SU-DHL-6 (cell line): ENCODE data around the gene MBD5.

ENCODE experiments used
- H2AFZ ChIP-seq: fragments of 200-600 bp; sonication (generic); 2 replicates; pipeline ENCODE4 v1.6.1; 2014; ENCODE audit warnings: low read depth, mild to moderate bottlenecking, moderate library complexity, mixed read lengths, antibody characterized with exemption, low read length; ENCODE audit not compliant: severe bottlenecking
- H3F3A ChIP-seq: fragments of 200-600 bp; shearing (Covaris generic); 2 replicates; pipeline ENCODE4 v1.6.0; 2016; ENCODE audit warnings: antibody characterized with exemption, mild to moderate bottlenecking; ENCODE audit not compliant: insufficient read depth
- H3K27ac ChIP-seq: fragments of 200-600 bp; sonication (generic); 2 replicates; pipeline ENCODE4 v1.5.1; 2016; ENCODE audit warnings: low read depth, mild to moderate bottlenecking, low read length, moderate library complexity, mixed read lengths
- H3K27me3 ChIP-seq: fragments of 200-600 bp; sonication (generic), shearing (Covaris generic); 2 replicates; pipeline ENCODE4 v1.6.0; 2014; ENCODE audit warnings: mild to moderate bottlenecking, low read length
- H3K36me3 ChIP-seq: fragments of 200-600 bp; sonication (generic); 2 replicates; pipeline ENCODE4 v1.6.1; 2014; ENCODE audit warnings: mild to moderate bottlenecking, low read length, mixed read lengths
- H3K4me2 ChIP-seq: fragments of 300-600, 200-600 bp; shearing (Covaris generic), sonication (generic); 2 replicates; pipeline ENCODE4 v1.6.0; 2014; ENCODE audit warnings: low read length, low read depth, mild to moderate bottlenecking; ENCODE audit not compliant: poor library complexity, severe bottlenecking
- H3K4me3 ChIP-seq: fragments of 200-600 bp; sonication (generic); 2 replicates; pipeline ENCODE4 v1.5.1; 2014; ENCODE audit warnings: antibody characterized with exemption, low read length, mild to moderate bottlenecking, mixed read lengths; ENCODE audit not compliant: insufficient read depth, poor library complexity, severe bottlenecking
- H3K79me2 ChIP-seq: fragments of 200-600 bp; sonication (generic); 2 replicates; pipeline ENCODE4 v1.6.1; 2014; ENCODE audit warnings: mild to moderate bottlenecking, low read length, moderate library complexity; ENCODE audit not compliant: insufficient read depth
- H3K9ac ChIP-seq: fragments of 200-600 bp; sonication (generic); 2 replicates; pipeline ENCODE4 v1.7.0; 2014; ENCODE audit warnings: mild to moderate bottlenecking, low read length
- H3K9me2 ChIP-seq: fragments of 200-600 bp; sonication (generic); replicated peaks from 2 replicates; pipeline ENCODE4 v1.6.1; 2014; ENCODE audit warnings: low read length; ENCODE audit not compliant: insufficient read depth
- H3K9me3 ChIP-seq: fragments of 200-600 bp; sonication (generic); 2 replicates; pipeline ENCODE4 v1.6.1; 2014; ENCODE audit warnings: low read length, mixed read lengths; ENCODE audit not compliant: insufficient read depth
- H4K20me1 ChIP-seq: fragments of 200-600 bp; sonication (generic); 2 replicates; pipeline ENCODE4 v1.6.1; 2014; ENCODE audit warnings: low read depth, mild to moderate bottlenecking, antibody characterized with exemption, low read length, moderate library complexity, mixed read lengths
- CTCF ChIP-seq: fragments of 200-600 bp; sonication (generic); IDR thresholded peaks from one replicate; pipeline ENCODE4 v1.5.1; 2017; ENCODE audit warnings: antibody characterized with exemption, mild to moderate bottlenecking, low read length, moderate library complexity; ENCODE audit not compliant: insufficient read depth, poor library complexity, severe bottlenecking
- EZH2phosphoT487 ChIP-seq: fragments of 200-600 bp; sonication (generic), shearing (Covaris generic); conservative IDR thresholded peaks from 2 replicates; pipeline ENCODE4 v1.6.1; 2018; ENCODE audit warnings: mild to moderate bottlenecking, antibody characterized with exemption, low read length, moderate library complexity, mixed read lengths

Gene MBD5

GRCh38 chr2:148202237-148202636 is 181.3 kb downstream of the MBD5 start:
- Histone ChIP-seq H2AFZ (no peak overlapping the region), H3K9me3 (no peaks in the 10 kb centered on the region), H3K9me2 (no peaks in the 10 kb centered on the region), H3K79me2 (no peaks in the 10 kb centered on the region), H3K27ac (no peak overlapping the region), H3K4me2 (no peak overlapping the region), H3K27me3 (no peaks in the 10 kb centered on the region), H3K36me3 (no peaks in the 10 kb centered on the region), H3K4me3 (no peak overlapping the region), H4K20me1 (no peaks in the 10 kb centered on the region), H3F3A (no peaks in the 10 kb centered on the region), H3K9ac (no peak overlapping the region)
- TF ChIP-seq CTCF, result no peak

DNA sequence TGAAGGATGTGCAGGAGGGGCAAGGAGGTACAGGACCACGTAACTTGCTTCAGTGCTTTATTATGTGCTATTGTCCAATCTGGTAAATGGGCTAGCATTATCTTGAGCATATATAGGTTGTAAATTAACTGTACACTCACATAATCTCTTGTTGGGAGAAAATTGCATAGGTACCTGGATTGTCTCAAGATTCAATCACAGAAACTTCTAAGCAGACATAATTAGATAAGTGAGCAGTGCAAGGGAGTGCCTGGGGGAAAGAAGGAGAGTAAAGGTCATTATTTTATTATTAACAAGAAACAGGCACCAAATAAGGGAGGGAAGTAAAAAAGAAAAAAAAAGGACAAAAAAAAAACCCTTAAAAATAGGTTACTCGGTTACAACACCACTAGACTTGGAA is 186.2 kb downstream of the MBD5 start:
- TF ChIP-seq EZH2phosphoT487 (no peak), CTCF (no peak)
- H3K27me3 ChIP-seq, result no peaks in the 10 kb centered on the region
- no peak overlapping the region for H2AFZ ChIP-seq

GRCh38 chr2:148209603-148210002 is 188.7 kb downstream of the MBD5 start:
- no peak overlapping the region for H3K9ac ChIP-seq
- H3K4me3 ChIP-seq, result no peak overlapping the region
- H3K79me2 ChIP-seq, result no peaks in the 10 kb centered on the region
- H3K4me2 ChIP-seq, result no peak overlapping the region
- H4K20me1 ChIP-seq, result no peaks in the 10 kb centered on the region
- no peaks in the 10 kb centered on the region for H3F3A ChIP-seq
- H3K9me3 ChIP-seq, result no peaks in the 10 kb centered on the region
- H2AFZ ChIP-seq, result no peak overlapping the region
- H3K27ac ChIP-seq, result no peak overlapping the region
- H3K36me3 ChIP-seq, result no peaks in the 10 kb centered on the region
- no peaks in the 10 kb centered on the region for H3K27me3 ChIP-seq
- no peaks in the 10 kb centered on the region for H3K9me2 ChIP-seq
- TF ChIP-seq EZH2phosphoT487, result no peak

More for the DNA sequence above, 186.2 kb downstream of the MBD5 start:
- H3K9me2 ChIP-seq, result no peaks in the 10 kb centered on the region
- no peaks in the 10 kb centered on the region for H3K9me3 ChIP-seq
- no peaks in the 10 kb centered on the region for H3F3A ChIP-seq
- no peak overlapping the region for H3K4me2 ChIP-seq
- no peak overlapping the region for H3K27ac ChIP-seq
- H3K4me3 ChIP-seq, result no peak overlapping the region
- no peak overlapping the region for H3K9ac ChIP-seq
- H4K20me1 ChIP-seq, result no peaks in the 10 kb centered on the region
- no peaks in the 10 kb centered on the region for H3K36me3 ChIP-seq
- H3K79me2 ChIP-seq, result no peaks in the 10 kb centered on the region

- Histone ChIP-seq H3K4me2 (no peak overlapping the region), H3K9me3 (no peaks in the 10 kb centered on the region), H3K27ac (no peak overlapping the region), H3K4me3 (no peak overlapping the region), H3K27me3 (no peaks in the 10 kb centered on the region), H3F3A (no peaks in the 10 kb centered on the region), H2AFZ (no peak overlapping the region), H4K20me1 (no peaks in the 10 kb centered on the region), H3K9ac (no peak overlapping the region), H3K79me2 (no peaks in the 10 kb centered on the region), H3K36me3 (no peaks in the 10 kb centered on the region), H3K9me2 (no peaks in the 10 kb centered on the region)
- TF ChIP-seq CTCF, result no peak
- no peak for TF ChIP-seq EZH2phosphoT487
Observed at GRCh38 chr2:148218326-148219075, 197.6 kb downstream of the MBD5 start.
